ENCODE results near the gene GLDC.
A peak's percentile ranks its signal among the peaks of the same experiment; 100 is the strongest.
"Not testable (repeated sequence)": the region's sequence is repeated elsewhere in the genome, so short reads cannot be mapped to it uniquely, and the experiment has no call there.

The GLDC gene

DNA sequence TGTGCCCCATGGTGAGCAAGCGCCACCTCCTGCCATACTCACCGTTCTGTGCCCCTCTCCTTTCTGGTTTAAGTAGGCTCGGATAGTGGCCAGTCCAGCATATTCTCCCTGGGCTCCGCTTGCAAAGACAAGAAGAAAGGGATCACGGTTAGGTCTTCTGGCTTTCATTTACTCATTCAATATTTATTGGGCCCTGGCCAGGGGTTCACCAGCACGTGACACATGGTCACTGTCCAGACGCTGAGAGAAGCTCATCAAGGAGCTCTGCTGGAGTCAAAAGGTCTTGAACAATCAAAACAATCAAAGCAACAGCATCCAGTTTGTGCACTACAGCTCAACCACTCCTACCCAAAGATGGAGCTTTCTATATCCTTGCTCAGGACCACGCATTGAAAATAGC lies 80.2 kb downstream of the GLDC start:
- DNase-seq = no peak

DNA sequence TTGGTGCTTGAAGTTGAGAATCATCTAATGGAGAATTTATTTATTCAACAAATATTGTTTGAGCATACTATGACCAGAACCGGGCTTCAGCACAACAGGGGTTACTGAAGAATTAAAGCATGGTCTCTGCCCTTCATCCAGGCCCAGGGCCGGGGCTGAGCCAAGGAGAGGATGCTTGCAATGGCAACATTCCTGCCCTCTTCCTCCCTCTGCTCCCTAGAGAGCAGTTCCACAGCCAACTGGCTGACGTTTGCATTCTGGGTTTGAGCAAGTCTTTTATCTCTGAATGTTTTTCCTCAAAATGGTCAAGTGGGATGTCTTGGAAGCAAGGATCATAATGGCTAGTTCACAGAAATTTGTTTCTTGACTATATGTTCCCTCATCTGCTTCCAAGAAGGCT lies 80.7 kb downstream of the GLDC start:
- DNase-seq = peak; percentile 81

DNA sequence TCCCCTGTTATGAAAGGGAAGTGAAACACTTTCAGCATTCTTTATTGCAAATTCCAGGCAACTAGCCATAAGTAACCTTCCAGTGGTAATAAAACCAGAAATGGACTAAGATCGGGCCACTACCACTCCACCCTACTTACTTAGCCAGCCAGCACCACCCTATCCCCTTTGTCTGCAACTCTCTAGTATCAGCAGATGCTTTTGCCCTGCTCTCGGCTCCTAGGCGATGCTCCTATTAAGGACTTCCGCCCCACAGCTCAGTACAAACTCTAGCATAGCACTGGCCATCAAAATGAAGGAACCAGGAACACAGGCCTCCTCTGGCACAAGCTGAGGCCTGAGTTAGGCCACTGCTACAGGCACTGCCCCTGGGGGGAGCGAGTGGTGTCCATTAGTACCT lies 81.2 kb downstream of the GLDC start:
- DNase-seq = peak; percentile 59

DNA sequence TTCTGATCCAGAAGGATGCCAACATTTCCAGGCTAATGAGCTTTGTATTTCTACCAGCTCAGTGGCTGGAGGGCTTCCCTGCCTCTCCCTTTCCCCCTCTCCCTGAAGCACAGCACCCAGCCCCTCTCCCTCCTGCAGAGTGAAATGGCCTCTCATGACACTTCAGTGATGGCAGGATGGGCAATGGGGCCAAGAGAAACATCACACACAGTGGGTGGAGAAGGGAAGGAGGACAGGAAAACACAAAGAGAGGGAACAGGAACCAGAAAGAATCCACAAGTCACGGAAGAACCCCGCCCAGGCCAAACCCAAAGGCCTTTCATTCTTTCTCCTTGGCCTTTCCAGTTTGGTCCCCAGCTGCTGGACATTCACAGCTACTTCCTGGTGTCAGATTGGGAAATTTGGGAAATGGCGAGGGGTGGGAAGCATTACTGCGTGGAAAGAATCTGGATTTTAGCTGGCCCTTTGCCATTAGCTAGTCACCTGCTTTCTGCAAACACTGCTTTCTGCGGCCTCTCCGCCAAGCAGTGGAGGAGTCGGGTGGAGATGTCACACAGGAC lies 82.6 kb downstream of the GLDC start:
- peak; percentile 48 for DNase-seq

DNA sequence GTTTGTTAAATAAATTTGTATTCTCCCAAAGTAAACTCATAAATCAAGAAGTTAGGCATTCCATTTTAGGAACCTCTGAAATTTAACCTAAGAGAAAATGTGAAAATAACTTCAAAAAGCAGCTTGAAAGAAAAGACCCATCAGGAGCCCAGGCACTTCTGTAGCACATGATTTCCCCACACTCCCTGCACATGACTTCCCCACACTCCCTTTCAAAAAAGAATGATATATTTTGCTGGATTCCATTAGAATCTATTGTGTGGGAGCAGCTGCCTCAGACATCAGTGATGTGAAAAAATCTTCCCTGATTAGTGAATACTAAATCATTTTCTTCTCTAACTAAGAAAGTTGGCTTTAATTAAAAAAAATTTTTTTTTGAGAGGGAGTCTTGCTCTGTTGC lies 83.3 kb downstream of the GLDC start:
- no peak for DNase-seq

DNA sequence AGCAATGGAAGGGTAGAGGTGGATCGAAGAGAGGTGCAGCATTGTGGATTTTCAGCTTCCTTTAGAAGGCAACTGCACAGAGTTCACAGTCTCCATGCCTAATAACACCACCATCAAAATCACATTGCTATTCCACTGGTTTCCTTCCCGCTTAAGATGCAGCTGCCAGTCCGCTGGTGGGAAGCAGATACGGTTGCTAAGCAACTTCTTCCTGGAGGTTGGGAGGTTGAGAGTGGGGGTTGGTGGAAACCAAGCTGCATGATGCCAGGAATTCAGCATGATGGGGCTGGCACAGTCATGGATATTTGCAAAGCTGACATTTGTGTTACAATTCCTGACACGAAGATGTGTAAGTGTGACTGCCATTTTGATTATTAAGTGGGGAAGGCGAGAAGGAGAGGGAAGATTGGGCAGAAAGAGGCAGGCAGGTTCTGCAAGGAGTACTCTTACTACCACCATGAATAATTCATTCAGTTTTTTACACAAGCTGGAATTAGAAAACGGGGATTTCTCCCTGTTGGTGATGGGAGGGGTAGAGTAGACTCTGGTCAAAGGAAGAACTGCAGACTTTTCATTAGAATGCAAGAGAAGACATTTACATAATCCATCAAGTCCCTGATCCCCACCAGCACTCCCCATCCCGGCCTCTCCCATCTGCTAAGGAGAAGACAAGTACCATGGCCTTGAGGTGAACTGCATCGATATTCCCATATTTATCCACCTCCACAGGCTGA lies 87.5 kb downstream of the GLDC start:
- no peak for DNase-seq

DNA sequence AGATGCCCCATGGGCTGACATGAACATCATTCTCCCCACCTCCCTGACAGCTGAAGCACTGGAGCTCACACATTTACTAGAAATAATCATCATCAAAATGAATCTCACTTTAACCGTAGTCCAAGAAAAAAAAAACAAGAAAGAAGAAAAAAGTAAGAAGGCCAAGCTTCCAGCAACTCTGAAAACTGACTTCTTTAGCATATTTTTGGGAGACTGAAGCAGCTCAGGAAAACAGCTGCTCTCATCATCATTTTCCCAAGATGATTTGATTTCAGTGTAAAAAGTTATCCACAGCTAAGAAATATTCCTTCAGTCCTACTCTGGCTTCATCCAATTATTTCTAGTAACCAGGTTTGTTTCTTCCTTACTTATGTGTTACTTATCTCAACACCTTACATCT lies 91.7 kb downstream of the GLDC start:
- no peak for DNase-seq

DNA sequence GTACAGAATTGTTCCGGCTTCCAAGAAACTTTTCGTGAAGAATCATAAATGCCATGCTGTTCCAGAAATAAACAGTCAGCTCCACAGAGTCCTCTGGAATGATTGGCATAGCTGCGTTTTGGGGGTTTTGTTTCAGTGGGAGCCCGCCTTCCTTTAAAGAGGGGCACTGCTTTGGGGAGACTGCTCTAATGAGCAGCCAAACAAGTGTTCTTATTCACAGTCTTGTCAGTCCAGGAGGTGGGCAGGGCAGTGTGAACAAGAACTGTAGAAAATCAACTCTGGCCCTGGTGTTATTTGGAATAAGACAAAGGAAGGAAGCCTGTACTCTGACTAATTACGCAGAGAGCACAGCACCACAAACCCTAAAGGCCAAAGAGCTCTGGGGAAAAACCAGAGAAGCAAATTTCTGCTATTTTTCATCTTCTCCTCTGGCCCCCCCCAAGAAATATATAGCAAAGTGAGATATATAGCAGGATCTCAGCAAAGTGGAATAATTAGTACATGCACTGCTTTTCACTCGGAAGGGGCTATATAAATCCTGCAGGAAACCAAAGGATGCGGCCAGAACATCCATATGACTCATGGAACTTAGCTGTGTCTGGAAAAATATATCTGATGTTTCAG lies 92.9 kb downstream of the GLDC start:
- DNase-seq = peak; percentile 51

DNA sequence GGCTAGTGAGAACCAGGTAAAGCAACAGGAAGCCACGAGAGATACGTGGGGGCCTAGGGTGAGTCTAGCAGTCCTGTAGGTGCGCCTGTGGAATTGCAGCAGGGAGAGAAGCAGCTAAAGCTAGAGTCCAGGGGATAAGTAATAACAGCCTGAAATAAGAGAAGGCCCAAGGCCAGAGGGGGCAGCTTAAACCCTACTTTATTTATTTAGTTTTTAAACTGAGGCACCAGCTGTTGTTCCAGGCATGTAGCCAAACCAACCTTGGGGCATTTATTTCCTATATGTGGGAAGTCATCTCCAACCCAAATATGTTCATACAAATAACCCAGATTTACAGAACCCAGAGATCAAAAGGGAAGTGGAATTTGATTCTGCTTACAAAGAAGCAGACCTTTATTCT lies 93.5 kb downstream of the GLDC start:
- peak; percentile 71 for DNase-seq

DNA sequence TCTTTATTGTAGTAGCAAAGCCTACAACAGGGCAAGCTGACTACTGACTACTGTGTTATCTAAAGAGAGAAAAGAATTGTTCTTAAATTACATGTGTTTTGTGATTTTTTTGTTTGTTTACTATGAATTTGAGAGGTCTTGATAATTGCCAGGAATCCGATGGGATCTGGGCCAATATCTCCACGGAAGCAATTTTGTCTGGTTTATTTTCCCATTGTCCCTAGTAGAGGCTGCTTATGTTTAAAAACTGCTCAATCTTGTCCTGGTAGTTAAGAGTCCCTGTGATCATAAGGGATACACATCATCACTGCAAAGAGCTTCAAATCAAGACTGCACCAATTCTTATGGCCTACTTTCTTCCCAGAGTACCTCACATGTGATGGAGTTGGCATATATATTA lies 94.4 kb downstream of the GLDC start:
- DNase-seq = no peak

DNA sequence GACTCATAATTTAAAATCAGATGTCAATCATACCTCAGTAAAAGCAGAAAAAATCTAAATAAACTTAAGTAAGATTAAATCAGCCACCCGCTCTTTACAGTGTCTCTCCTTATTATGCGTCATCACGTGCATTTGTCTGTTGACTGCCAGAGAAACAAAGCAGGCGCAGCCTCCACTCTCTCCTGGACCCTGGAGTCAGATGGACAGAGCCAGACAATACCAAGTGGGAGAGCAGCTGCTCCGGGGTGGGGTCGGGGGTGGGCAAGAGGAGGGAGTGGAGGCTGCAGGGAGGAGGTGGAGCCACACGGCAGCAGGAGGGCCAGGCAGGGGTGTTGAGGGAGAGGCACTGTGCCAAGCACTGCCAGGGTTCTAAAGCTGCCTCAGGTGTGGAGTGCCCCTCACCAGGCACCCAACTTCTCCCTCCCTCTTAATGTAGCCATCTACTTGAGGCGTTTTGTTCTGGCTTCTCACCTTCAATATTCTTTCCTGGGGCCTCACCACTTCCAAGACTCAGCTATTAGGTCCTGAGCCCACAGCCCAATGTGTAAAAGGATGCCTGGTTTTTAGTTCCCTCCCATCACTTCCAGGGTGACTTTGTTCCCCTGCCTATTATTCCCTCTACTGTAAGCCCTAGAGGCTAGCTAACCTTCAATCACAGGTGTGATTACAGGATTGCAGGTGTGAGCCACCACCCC lies 96.3 kb downstream of the GLDC start:
- DNase-seq = no peak

DNA sequence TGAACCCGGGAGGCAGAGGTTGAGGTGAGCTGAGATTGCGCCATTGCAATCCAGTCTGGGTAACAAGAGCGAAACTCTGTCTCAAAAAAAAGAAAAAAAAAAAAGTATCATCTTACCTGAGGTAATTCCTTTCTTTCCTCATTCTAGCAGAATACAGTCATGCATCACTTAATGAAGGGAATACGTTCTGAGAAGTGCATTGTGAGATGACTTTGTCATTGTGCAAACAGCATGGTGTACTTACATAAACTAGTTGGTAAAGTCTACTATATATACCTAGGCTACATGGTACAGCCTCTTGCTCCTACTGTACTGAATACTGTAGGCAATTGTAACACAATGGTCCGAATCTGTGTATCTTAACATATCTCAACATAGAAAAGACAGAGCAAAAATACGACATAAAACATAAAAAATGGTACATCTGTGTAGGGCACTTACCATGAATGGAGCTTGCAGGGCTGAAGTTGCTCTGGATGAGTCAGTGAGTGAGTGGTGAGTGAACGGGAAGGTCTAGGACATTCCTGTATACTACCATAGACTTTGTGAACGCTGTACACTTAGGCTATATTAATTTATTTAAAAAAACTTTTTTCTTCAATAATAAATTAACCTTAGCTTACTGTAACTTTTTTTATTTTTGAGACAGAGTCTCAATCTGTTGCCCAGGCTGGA lies 100.4 kb downstream of the GLDC start:
- DNase-seq = no peak

DNA sequence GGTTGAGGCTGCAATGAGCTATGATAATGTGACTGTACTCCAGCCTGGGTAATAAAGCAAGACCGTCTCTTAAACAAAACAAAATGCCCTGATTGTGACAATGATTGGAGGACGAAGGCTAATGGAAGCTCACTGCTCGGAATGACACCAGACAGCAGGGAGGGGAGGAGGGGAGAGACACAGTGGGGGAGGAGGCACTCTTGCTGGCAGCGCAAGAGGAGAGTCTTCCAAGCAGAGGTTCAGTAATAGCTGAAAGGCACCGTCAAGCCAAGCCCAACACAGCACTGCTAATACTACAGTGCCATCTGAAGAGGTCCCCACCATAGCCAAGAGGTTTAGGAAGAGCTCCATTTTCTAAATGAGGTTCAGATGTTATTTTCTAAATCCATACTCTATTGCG lies 102.3 kb downstream of the GLDC start:
- DNase-seq = no peak

DNA sequence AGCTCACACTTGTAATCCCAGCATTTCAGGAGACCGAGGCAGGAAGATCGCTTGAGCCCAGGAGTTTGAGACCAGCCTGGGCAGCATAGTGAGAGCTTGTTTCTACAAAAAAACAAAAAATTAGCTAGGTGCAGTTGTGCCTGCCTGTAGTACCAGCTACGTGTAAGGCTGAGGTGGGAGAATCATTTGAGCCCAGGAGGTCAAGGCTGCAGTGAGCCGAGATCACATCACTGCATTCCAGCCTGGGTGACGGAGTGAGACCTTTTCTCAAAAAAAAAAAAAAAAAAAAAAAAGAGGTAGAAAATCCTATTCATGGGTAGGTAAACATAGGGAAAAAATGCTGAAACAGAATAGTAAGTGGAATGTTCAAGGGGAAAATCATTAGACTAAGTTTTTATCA lies 102.9 kb downstream of the GLDC start:
- DNase-seq = not testable (repeated sequence)

DNA sequence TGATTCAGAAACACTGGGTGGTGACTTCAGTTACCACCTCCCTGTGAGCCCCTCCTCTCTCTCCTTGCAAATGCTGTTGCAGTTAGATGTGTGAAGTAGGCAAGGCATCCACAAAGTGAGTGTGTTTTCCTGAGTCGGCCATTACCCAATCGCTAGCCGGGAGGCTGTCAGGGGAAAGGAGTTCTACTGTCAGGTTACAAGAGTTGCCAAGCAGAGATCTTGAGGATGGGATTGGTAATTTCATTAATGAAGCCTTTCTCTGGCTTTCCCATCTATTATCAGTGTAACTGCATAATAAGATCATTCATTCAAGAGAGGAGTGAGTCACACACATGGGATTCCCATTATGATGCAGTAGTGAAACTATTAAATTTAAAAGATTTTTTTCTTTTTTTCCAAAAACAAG lies 106.9 kb downstream of the GLDC start:
- DNase-seq = no peak

DNA sequence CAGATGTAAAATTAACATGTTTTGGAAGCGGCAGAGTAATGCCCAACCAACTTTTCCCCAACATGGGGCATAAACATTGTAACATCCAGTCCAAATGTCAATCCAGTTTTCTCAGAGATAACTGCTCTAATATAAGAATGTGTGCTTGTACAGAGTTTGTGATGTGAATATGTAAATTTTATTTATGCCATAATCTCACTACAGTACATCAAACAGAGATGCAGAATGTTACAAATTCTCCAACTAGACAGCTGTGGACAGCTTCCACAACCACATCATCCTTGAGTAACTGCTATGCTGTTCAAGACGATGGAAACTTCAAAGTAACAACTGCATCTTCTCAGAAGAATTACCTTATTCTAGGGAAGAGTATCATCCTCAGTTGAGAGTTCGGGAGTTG lies 109.9 kb downstream of the GLDC start:
- DNase-seq = no peak

DNA sequence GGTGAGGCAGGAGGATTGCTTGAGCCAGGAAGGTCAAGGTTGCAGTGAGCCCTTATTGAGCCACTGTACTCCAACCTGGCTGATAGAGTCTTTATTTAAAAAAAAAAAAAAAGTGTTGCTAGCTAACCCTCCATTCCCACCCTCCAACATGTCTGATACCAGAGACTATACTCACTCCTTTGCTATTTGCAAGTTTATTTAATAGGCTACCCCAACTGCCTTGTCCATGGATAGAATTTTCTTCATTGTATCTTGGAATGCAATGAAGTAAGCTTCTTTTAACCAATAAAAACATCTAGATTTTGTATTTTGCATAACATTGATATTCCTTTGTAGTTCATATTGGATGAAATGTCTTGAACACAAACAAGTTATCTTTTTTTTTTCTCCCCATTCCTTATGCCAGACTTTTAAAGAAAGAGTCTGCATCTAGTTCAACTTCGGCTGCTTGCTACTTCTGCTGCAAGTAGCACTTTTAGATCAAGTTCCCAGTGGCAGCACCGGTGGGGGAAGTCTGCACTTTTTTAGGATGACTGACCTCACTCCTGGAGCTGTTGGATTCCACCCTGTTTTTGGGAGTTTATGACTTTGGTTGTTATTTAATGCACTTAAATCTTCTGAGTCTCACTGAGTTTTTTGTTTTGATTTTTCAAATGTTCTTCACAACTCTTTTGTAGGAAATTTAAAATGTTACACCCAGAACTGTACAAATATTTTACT lies 120.0 kb downstream of the GLDC start:
- DNase-seq = peak; percentile 74

DNA sequence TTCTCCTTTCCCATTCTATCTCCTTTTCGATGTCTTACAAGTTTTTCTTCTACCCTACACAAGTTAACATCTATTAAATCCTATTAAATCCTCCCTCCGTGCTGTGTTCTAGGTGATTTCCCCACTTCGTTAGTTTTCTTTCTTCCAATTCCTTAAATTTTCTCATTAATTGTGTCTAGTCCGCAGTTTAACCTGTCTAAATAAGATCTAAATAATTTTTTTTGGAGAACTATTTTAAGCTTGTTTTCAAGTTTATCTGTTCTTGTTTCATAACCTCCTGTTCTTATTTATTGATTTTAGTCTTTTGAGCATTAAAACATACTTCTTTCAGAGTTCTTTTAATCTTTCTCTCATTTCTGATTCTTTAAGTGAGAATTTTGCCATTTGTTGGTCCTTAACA lies 123.3 kb downstream of the GLDC start:
- no peak for DNase-seq

DNA sequence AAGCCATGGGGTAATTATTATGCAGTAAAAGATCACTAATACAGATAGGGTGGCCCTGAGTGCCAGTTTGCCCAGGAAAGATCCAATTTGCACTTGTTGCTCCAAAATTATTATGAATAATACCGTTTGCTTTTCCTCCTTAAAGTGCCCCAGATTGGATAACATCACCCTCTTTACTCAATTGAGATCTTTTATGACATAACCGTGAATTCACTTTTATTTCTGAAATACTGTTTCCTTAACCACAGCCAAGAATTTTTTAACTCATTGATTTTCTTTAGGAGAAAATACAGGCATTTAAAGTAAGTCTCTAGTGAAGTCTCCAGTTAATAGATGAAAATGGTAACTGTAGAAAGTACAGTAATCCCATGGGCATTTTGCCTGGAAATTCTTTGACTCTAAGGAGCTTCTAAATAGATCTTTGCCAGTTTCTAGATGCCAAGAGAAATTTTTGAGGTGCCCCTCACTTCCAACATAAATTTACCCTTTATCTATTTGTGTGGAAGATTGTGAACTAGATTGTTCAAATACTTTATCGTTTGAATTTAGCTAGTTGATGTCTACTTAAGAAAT lies 133.4 kb downstream of the GLDC start:
- peak; percentile 13 for DNase-seq

DNA sequence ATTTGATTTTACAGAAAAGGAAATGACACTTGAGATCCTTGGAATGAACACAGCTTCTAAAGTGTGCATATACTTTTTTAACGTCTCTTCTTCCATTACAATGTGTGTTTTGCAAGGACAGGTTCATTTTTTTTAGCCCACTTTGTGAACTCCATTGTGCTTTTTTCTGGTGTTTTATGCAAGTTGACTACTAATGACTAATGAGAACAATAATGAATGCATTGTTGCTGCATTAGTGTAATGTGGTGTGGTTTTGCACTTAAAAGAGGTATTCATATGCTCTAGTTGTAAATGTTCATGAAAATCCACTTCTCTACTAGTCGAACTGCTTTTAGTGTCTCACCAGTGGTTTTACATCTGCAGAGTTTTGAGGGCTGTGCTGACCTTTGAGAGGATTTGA lies 139.0 kb downstream of the GLDC start:
- DNase-seq = no peak

DNA sequence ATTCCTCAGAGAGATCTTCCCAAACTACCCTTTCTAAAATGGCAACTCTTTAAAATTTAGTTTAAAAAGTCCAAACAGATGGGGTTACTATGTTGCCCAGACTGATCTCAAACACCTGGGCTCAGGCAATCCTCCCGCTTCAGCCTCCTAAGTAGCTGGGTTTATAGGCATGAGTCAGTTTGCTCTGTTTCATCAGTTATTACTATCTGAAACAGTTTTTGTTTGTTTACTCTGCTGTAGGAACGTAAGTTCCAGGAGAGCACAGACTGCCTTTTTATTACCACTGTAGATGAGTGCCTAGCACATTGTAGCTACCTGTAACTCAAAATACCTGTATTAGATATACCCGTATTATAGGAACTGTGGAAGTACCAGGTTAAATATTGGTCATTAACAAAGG lies 143.1 kb downstream of the GLDC start:
- no peak for DNase-seq
